ENCODE measurements around the gene RAB14.
"Not testable (repeated sequence)": the region's sequence is repeated elsewhere in the genome, so short reads cannot be mapped to it uniquely, and the experiment has no call there.

RAB14 gene

DNA sequence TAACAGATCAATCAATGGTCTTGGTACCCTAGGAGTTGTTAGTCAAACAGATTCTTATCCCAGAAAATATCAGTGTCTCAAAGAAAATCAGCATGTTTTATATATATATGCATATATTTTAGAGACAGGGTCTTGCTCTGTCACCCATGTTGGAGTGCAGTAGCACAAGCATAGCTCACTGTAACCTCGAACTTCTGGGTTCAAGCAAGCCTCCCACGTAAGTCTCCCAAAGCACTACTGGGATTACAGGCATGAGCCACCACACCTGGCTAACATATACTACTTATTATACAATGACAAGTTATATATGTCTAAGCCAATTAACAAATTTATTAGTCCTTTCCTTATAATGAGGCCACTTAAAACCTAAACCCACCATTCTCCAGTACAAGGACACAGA lies 10.4 kb downstream of the RAB14 start:
- DNase-seq (ENCODE audit: low read depth in 2 of 2): no peak

- DNase-seq (ENCODE audit: low read depth in 2 of 2): no peak
Observed at GRCh38 chr9:121189660-121190059, 12.0 kb downstream of the RAB14 start.

DNA sequence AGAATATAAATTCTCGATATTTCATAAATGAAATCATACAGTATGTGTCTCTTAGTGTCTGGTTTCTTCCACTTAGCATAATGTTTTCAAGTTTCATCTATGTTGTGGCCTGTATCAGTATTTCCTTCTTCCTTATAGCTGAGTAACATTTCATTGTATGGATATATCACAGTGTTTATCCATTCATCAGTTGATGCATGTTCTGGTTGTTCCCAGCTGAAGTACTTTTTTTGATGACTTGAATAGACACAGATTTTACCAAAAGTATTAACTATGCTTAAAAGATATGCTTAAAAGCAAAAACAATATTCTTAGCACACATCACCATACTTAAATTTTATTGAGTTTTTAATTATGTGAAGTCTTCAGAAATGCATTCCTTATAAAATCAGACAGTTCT lies 12.7 kb downstream of the RAB14 start:
- no peak for DNase-seq (ENCODE audit: low read depth in 2 of 2)

DNA sequence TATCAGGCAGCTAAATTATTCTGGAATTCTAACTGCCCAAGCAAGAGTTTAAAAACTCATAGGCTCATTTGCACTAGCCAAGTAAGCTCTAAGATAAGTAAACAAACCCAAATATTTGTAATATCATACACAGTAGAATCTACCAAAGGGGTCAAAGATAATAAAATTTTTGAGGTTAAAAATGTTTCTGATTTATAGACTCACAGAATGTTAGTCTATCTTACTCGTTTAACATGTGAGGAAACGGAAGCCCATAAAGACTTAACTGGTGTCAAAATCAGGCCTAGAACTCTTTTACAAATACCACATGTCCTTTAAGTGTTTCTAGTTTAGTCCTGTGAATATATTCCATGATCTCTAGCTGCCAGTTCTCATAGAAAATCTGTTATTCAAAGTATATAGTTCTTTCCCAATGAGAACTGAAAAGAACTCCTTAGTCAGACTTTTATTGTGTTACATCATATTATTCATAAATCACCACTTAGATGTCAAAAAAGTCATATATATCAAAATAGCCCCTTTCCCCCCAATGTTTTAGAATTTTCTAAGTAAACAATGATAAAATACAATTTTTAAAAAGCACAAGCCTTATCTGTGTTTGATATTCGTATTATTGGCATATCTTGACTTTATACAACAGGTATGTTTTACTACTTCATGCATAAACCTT lies 13.9 kb downstream of the RAB14 start:
- DNase-seq (ENCODE audit: low read depth in 2 of 2): no peak

- no peak for DNase-seq (ENCODE audit: low read depth in 2 of 2)
Observed at GRCh38 chr9:121185774-121186403, 15.8 kb downstream of the RAB14 start.

GRCh38 chr9:121185178-121185745 lies 16.4 kb downstream of the RAB14 start:
- no peak for DNase-seq (ENCODE audit: low read depth in 2 of 2)

- no peak for DNase-seq (ENCODE audit: low read depth in 2 of 2)
Observed at GRCh38 chr9:121184463-121184862, 17.2 kb downstream of the RAB14 start.

GRCh38 chr9:121183666-121184423 lies 17.8 kb downstream of the RAB14 start:
- no peak for DNase-seq (ENCODE audit: low read depth in 2 of 2)

DNA sequence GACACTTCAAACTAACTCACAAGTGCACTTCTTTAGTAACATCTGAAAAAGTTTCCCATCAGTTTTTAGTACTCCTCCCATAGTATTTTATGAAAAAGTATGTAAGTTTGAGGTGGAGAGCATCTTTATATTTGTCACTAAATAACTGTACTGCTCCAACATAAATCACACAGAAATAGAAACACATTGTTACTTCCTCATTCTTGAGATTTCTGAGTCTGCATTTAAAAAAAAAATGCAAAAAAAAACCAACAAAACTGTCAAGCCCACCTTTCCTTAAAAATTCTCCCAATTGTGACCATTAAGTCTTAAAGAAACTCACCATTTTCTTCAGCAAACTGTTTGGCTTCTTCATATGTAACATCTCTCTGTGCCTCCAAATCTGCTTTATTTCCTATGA lies 18.7 kb downstream of the RAB14 start:
- DNase-seq (ENCODE audit: low read depth in 2 of 2): no peak

GRCh38 chr9:121182101-121182836 lies 19.4 kb downstream of the RAB14 start:
- DNase-seq (ENCODE audit: low read depth in 2 of 2): no peak

GRCh38 chr9:121179930-121180681 lies 21.6 kb downstream of the RAB14 start:
- no peak for DNase-seq (ENCODE audit: low read depth in 2 of 2)

DNA sequence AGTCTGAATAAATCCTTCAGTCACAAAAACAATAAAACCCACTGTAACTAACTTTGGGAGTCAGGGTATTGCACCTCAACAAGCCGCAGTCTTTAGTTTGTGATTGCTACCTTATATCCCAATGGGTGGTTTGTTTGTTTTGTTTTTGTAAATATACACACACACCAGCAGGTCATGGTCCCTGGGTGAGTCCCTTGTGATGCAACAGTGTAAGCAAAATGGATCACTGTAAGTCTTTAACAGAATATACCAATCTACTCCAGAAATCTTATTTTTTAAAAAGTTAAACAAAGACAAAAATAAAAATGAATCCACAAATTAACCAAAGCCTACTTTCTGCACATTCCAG lies 22.3 kb downstream of the RAB14 start:
- DNase-seq (ENCODE audit: low read depth in 2 of 2): not testable (repeated sequence)

DNA sequence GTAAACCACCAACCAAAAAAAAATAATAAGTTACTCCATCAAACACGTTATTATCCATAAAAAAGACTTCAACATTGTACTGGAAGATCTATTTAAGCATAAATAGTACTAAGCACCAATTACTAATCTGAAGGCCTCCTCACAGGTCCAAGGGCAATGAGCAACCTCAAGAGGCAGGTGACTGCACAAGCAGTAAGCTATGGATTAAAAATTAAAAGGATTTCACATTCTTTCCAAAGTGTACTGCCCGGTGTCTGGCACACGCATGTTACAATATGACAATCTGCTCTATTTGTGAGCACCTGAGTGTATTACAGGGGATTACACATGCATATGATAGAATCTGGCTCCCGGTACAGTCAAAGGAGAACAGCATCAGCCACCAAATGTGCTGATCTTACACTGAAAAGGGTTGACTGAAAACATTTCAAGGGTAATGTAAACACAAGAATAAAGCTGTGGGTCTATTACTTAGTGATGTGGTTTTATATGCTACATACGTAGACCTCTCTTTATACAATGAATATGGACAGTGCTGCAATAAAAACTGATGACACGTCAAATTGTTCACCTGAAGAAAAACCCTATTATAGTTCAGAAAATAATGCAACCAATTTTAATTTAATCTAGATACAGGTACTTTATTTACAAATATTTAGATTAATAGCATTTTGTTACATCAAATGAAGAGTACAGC lies 22.8 kb downstream of the RAB14 start:
- DNase-seq (ENCODE audit: low read depth in 2 of 2): no peak

GRCh38 chr9:121173501-121173900 lies 28.2 kb downstream of the RAB14 start:
- no peak for DNase-seq (ENCODE audit: low read depth in 2 of 2)

- no peak for DNase-seq (ENCODE audit: low read depth in 2 of 2)
Observed at GRCh38 chr9:121172726-121173487, 28.8 kb downstream of the RAB14 start.

DNA sequence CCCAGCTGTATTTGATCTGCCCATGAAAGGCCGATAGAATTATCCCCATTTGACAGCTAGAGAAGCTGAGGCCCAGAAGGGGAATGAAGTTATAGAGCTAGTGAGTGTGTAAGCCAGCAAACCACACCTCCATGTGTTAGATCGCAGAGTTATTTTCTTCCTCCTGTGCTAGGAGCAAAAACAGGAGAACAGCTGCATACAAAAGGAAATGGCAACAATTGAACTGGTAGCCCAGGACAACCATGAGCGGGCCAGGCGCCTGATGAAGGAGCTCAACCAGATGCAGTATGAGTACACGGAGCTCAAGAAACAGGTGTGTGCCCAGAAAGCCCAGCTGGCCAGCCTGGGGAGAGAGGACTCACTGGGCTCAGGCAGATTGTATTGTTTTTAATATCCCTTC lies 30.4 kb downstream of the RAB14 start:
- no peak for DNase-seq (ENCODE audit: low read depth in 2 of 2)

DNA sequence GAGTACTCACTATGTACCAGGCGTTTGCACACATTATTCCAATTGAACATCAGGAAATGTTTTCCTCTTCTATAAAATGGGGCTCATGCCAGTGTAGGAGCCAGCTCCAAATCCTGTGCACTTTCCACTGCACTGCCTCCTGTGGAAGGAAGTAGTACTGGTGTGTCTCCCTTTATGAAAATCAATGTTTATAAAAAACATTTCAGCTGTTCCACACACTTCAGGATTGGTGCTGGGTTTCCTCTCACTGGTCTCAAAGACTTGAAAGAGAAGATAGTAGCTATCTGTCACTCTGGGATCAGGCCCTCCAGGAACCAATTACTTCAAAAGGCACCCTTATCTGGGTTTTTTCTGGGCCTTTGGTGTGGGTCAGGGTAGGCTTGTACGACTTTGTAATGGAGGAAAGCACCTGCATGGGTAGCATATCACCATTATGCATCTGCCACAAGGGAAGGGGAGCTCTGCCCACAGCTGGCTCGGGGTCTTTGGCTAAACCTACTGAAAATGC lies 32.5 kb downstream of the RAB14 start:
- no peak for DNase-seq (ENCODE audit: low read depth in 2 of 2)

- no peak for DNase-seq (ENCODE audit: low read depth in 2 of 2)
Observed at GRCh38 chr9:121168052-121168451, 33.6 kb downstream of the RAB14 start.

GRCh38 chr9:121160025-121160424 lies 41.6 kb downstream of the RAB14 start:
- no peak for DNase-seq (ENCODE audit: low read depth in 2 of 2)

GRCh38 chr9:121157939-121158338 lies 43.7 kb downstream of the RAB14 start:
- no peak for DNase-seq (ENCODE audit: low read depth in 2 of 2)

Data from activated CD4-positive, alpha-beta T cell treated with anti-CD3 and anti-CD28 coated beads for 24 hours (primary cell).